ENCODE data around the gene ARPC2. TPM values are rescaled to one million over a fixed set of nuclear protein-coding genes. Genes with fewer than 3 reads are reported as not detected.
A peak's percentile ranks its signal among the peaks of the same experiment; 100 is the strongest.

ARPC2 gene
- total and polyA plus RNA-seq, 10 of the 15 experiments (the other 5 are each of a cell fraction or from before 2014, with no cell fraction given): 440 to 980 (median 709) TPM

GRCh38 chr2:218301176-218301819, 84.3 kb downstream of the ARPC2 start (continued):
- TF ChIP-seq NKRF (conservative IDR thresholded peaks at IDR 0.05): no peak; the same call in 1 of the 2 replicates
- TF ChIP-seq CEBPB (IDR thresholded peaks at IDR 0.05; ENCODE audit: borderline replicate concordance in 1 of 2, low read depth in 2 of 2, low read length in 2 of 2): no peak
- TF ChIP-seq, protein P1, sequence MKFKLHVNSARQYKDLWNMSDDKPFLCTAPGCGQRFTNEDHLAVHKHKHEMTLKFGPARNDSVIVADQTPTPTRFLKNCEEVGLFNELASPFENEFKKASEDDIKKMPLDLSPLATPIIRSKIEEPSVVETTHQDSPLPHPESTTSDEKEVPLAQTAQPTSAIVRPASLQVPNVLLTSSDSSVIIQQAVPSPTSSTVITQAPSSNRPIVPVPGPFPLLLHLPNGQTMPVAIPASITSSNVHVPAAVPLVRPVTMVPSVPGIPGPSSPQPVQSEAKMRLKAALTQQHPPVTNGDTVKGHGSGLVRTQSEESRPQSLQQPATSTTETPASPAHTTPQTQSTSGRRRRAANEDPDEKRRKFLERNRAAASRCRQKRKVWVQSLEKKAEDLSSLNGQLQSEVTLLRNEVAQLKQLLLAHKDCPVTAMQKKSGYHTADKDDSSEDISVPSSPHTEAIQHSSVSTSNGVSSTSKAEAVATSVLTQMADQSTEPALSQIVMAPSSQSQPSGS (IDR thresholded peaks at IDR 0.05; ENCODE audit: low read length): no peak
- TF ChIP-seq SMARCA5 (IDR thresholded peaks at IDR 0.05): peak; percentile 88
- peak; percentile 32; the same call in 1 of the 2 replicates for TF ChIP-seq NR2F1 (conservative IDR thresholded peaks at IDR 0.05)
- no peak for TF ChIP-seq PRDM15 (CRISPR knock-in tag; IDR thresholded peaks at IDR 0.05)
- TF ChIP-seq USF1 (IDR thresholded peaks at IDR 0.05; ENCODE audit: borderline replicate concordance, extremely low read length, insufficient read depth, low read depth, low read length): no peak
- TF ChIP-seq BRCA1 (IDR thresholded peaks at IDR 0.05; ENCODE audit: low read depth, low read length): no peak
- TF ChIP-seq ZSCAN29 (IDR thresholded peaks at IDR 0.05): no peak
- TF ChIP-seq HDAC6 (IDR thresholded peaks at IDR 0.05; ENCODE audit: unreplicated experiment): no peak
- no peak for TF ChIP-seq ZNF384 (IDR thresholded peaks at IDR 0.05; ENCODE audit: borderline replicate concordance, low read depth, low read length)
- peak; percentile 95 for TF ChIP-seq ZNF217 (IDR thresholded peaks at IDR 0.05)
- no peak for TF ChIP-seq NRF1 (conservative IDR thresholded peaks at IDR 0.05; ENCODE audit: low read depth, low read length)
- TF ChIP-seq SMAD5 (IDR thresholded peaks at IDR 0.05; ENCODE audit: low read depth): no peak
- TF ChIP-seq LARP7 (IDR thresholded peaks at IDR 0.05): no peak
- TF ChIP-seq, protein P2, sequence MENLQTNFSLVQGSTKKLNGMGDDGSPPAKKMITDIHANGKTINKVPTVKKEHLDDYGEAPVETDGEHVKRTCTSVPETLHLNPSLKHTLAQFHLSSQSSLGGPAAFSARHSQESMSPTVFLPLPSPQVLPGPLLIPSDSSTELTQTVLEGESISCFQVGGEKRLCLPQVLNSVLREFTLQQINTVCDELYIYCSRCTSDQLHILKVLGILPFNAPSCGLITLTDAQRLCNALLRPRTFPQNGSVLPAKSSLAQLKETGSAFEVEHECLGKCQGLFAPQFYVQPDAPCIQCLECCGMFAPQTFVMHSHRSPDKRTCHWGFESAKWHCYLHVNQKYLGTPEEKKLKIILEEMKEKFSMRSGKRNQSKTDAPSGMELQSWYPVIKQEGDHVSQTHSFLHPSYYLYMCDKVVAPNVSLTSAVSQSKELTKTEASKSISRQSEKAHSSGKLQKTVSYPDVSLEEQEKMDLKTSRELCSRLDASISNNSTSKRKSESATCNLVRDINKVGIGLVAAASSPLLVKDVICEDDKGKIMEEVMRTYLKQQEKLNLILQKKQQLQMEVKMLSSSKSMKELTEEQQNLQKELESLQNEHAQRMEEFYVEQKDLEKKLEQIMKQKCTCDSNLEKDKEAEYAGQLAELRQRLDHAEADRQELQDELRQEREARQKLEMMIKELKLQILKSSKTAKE (IDR thresholded peaks at IDR 0.05; ENCODE audit: low read depth, poor library complexity, severe bottlenecking): peak; percentile 76
- TF ChIP-seq PAX5 (IDR thresholded peaks at IDR 0.05; ENCODE audit: borderline replicate concordance, low read depth, low read length): no peak
- peak; percentile 81 for TF ChIP-seq RUNX3 (IDR thresholded peaks at IDR 0.05; ENCODE audit: low read length)

Data from GM12878 (cell line).